ENCODE results near the gene IMMP2L. TPM values are rescaled to one million over a fixed set of nuclear protein-coding genes. Genes with fewer than 3 reads are reported as not detected.

The IMMP2L gene
- total RNA-seq, 1 experiment from 2014 or later = 13.6 TPM

DNA sequence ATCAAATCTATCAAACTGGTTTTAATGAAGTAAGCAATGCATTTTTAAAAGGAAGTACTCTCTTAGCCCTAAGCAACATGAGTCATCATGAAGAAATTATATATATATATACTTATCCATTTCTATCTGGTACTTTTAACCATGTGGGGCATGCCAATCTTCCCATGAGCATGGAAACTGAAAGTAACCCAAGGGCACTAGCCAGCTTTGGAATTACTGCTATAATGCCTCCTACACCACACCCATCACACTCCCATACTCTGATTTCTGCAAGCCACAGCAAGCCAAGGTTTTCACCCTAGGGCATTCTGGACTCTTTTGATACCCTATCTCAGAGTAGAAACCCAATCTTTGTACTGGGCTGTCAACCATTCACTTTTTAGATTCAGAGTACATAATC, 204.6 kb downstream of the IMMP2L start (continued):
- no peak for TF ChIP-seq GABPB1 (CRISPR knock-in tag; IDR thresholded peaks at IDR 0.05)
- no peak for TF ChIP-seq TEAD4 (CRISPR knock-in tag; IDR thresholded peaks at IDR 0.05)

DNA sequence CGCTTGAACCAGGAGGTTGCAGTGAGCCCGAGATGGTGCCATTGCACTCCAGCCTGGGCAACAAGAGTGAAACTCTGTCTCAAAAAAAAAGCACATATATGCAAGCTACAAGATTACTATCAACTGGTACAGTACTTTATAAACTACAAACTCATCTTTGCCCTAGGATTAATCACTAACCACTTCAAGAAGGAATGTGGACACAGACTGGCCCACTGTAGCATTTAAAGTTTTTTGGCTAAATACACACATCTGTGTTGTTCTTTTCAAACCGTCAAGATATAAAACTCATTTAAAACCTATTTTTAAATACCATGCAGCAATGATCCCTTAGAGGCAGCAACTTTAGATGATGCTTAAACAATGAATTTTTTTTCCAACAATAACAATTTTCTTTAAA, 205.4 kb downstream of the IMMP2L start:
- H3K4me3 Mint-ChIP-seq = no peak overlapping the region
- CTCF ChIA-PET = no interaction called here
- POLR2A ChIA-PET = no interaction called here
- no peaks in the 10 kb centered on the region for H3K36me3 Mint-ChIP-seq
- no peaks in the 10 kb centered on the region for H3K9me3 Mint-ChIP-seq
- no peak for DNase-seq (ENCODE audit: low spot score)
- TF ChIP-seq NFE2L1 (CRISPR knock-in tag; IDR thresholded peaks at IDR 0.05) = no peak
- no peak for TF ChIP-seq CBFB (CRISPR knock-in tag; IDR thresholded peaks at IDR 0.05; ENCODE audit: low read depth)
- TF ChIP-seq, protein P1, sequence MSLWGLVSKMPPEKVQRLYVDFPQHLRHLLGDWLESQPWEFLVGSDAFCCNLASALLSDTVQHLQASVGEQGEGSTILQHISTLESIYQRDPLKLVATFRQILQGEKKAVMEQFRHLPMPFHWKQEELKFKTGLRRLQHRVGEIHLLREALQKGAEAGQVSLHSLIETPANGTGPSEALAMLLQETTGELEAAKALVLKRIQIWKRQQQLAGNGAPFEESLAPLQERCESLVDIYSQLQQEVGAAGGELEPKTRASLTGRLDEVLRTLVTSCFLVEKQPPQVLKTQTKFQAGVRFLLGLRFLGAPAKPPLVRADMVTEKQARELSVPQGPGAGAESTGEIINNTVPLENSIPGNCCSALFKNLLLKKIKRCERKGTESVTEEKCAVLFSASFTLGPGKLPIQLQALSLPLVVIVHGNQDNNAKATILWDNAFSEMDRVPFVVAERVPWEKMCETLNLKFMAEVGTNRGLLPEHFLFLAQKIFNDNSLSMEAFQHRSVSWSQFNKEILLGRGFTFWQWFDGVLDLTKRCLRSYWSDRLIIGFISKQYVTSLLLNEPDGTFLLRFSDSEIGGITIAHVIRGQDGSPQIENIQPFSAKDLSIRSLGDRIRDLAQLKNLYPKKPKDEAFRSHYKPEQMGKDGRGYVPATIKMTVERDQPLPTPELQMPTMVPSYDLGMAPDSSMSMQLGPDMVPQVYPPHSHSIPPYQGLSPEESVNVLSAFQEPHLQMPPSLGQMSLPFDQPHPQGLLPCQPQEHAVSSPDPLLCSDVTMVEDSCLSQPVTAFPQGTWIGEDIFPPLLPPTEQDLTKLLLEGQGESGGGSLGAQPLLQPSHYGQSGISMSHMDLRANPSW (CRISPR knock-in tag; conservative IDR thresholded peaks at IDR 0.05; ENCODE audit: low read depth) = no peak
- no peak for TF ChIP-seq SOX15 (CRISPR knock-in tag; IDR thresholded peaks at IDR 0.05)
- no peak for TF ChIP-seq FOXP1 (CRISPR knock-in tag; IDR thresholded peaks at IDR 0.05; ENCODE audit: borderline replicate concordance)
- no peak for TF ChIP-seq EMX1 (CRISPR knock-in tag; IDR thresholded peaks at IDR 0.05)
- TF ChIP-seq, protein P2, sequence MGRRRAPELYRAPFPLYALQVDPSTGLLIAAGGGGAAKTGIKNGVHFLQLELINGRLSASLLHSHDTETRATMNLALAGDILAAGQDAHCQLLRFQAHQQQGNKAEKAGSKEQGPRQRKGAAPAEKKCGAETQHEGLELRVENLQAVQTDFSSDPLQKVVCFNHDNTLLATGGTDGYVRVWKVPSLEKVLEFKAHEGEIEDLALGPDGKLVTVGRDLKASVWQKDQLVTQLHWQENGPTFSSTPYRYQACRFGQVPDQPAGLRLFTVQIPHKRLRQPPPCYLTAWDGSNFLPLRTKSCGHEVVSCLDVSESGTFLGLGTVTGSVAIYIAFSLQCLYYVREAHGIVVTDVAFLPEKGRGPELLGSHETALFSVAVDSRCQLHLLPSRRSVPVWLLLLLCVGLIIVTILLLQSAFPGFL (CRISPR knock-in tag; IDR thresholded peaks at IDR 0.05; ENCODE audit: borderline replicate concordance) = no peak
- no peak for TF ChIP-seq FOXK1 (CRISPR knock-in tag; IDR thresholded peaks at IDR 0.05)
- TF ChIP-seq, protein P3, sequence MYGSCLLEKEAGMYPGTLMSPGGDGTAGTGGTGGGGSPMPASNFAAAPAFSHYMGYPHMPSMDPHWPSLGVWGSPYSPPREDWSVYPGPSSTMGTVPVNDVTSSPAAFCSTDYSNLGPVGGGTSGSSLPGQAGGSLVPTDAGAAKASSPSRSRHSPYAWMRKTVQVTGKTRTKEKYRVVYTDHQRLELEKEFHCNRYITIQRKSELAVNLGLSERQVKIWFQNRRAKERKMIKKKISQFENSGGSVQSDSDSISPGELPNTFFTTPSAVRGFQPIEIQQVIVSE (CRISPR knock-in tag; IDR thresholded peaks at IDR 0.05; ENCODE audit: borderline replicate concordance) = no peak
- no peak for TF ChIP-seq HMGA2 (CRISPR knock-in tag; IDR thresholded peaks at IDR 0.05)
- no peak for TF ChIP-seq ZNF423 (CRISPR knock-in tag; IDR thresholded peaks at IDR 0.05)
- TF ChIP-seq, protein P4, sequence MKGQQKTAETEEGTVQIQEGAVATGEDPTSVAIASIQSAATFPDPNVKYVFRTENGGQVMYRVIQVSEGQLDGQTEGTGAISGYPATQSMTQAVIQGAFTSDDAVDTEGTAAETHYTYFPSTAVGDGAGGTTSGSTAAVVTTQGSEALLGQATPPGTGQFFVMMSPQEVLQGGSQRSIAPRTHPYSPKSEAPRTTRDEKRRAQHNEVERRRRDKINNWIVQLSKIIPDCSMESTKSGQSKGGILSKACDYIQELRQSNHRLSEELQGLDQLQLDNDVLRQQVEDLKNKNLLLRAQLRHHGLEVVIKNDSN (CRISPR knock-in tag; IDR thresholded peaks at IDR 0.05) = no peak
- TF ChIP-seq, protein P5, sequence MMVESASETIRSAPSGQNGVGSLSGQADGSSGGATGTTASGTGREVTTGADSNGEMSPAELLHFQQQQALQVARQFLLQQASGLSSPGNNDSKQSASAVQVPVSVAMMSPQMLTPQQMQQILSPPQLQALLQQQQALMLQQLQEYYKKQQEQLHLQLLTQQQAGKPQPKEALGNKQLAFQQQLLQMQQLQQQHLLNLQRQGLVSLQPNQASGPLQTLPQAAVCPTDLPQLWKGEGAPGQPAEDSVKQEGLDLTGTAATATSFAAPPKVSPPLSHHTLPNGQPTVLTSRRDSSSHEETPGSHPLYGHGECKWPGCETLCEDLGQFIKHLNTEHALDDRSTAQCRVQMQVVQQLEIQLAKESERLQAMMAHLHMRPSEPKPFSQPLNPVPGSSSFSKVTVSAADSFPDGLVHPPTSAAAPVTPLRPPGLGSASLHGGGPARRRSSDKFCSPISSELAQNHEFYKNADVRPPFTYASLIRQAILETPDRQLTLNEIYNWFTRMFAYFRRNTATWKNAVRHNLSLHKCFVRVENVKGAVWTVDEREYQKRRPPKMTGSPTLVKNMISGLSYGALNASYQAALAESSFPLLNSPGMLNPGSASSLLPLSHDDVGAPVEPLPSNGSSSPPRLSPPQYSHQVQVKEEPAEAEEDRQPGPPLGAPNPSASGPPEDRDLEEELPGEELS (CRISPR knock-in tag; IDR thresholded peaks at IDR 0.05) = no peak
- TF ChIP-seq, protein P6, sequence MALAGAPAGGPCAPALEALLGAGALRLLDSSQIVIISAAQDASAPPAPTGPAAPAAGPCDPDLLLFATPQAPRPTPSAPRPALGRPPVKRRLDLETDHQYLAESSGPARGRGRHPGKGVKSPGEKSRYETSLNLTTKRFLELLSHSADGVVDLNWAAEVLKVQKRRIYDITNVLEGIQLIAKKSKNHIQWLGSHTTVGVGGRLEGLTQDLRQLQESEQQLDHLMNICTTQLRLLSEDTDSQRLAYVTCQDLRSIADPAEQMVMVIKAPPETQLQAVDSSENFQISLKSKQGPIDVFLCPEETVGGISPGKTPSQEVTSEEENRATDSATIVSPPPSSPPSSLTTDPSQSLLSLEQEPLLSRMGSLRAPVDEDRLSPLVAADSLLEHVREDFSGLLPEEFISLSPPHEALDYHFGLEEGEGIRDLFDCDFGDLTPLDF (CRISPR knock-in tag; IDR thresholded peaks at IDR 0.05) = no peak
- TF ChIP-seq NFYB (CRISPR knock-in tag; conservative IDR thresholded peaks at IDR 0.05; ENCODE audit: low read depth) = no peak
- TF ChIP-seq TEAD4 (CRISPR knock-in tag; IDR thresholded peaks at IDR 0.05) = no peak
- TF ChIP-seq, protein P7, sequence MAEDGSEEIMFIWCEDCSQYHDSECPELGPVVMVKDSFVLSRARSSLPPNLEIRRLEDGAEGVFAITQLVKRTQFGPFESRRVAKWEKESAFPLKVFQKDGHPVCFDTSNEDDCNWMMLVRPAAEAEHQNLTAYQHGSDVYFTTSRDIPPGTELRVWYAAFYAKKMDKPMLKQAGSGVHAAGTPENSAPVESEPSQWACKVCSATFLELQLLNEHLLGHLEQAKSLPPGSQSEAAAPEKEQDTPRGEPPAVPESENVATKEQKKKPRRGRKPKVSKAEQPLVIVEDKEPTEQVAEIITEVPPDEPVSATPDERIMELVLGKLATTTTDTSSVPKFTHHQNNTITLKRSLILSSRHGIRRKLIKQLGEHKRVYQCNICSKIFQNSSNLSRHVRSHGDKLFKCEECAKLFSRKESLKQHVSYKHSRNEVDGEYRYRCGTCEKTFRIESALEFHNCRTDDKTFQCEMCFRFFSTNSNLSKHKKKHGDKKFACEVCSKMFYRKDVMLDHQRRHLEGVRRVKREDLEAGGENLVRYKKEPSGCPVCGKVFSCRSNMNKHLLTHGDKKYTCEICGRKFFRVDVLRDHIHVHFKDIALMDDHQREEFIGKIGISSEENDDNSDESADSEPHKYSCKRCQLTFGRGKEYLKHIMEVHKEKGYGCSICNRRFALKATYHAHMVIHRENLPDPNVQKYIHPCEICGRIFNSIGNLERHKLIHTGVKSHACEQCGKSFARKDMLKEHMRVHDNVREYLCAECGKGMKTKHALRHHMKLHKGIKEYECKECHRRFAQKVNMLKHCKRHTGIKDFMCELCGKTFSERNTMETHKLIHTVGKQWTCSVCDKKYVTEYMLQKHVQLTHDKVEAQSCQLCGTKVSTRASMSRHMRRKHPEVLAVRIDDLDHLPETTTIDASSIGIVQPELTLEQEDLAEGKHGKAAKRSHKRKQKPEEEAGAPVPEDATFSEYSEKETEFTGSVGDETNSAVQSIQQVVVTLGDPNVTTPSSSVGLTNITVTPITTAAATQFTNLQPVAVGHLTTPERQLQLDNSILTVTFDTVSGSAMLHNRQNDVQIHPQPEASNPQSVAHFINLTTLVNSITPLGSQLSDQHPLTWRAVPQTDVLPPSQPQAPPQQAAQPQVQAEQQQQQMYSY (CRISPR knock-in tag; IDR thresholded peaks at IDR 0.05) = no peak
- no peak for TF ChIP-seq IRF2 (CRISPR knock-in tag; IDR thresholded peaks at IDR 0.05; ENCODE audit: borderline replicate concordance, low read depth)
- no peak for TF ChIP-seq FOXJ3 (CRISPR knock-in tag; IDR thresholded peaks at IDR 0.05; ENCODE audit: borderline replicate concordance)
- no peak for TF ChIP-seq OVOL2 (CRISPR knock-in tag; IDR thresholded peaks at IDR 0.05; ENCODE audit: borderline replicate concordance)
- H3K27me3 Mint-ChIP-seq (ENCODE audit: low read depth) = no peaks in the 10 kb centered on the region
- no peaks in the 10 kb centered on the region for H3K4me1 Mint-ChIP-seq
- ATAC-seq = no peak
- no peak overlapping the region for H3K27ac Mint-ChIP-seq

Data from WTC11 (cell line).